HG03159 (cell line): ENCODE measurements around the gene GPR161.

Source experiments
- ATAC-seq: cut with Tn5 transposase; IDR thresholded peaks from one replicate; pipeline ENCODE4 v1.9.1; 2021; ENCODE audit warnings: mild to moderate bottlenecking, moderate library complexity; ENCODE audit not compliant: unreplicated experiment

The GPR161 gene

GRCh38 chr1:168045311-168045710 is 91.4 kb downstream of the GPR161 start:
- ATAC-seq = no peak

DNA sequence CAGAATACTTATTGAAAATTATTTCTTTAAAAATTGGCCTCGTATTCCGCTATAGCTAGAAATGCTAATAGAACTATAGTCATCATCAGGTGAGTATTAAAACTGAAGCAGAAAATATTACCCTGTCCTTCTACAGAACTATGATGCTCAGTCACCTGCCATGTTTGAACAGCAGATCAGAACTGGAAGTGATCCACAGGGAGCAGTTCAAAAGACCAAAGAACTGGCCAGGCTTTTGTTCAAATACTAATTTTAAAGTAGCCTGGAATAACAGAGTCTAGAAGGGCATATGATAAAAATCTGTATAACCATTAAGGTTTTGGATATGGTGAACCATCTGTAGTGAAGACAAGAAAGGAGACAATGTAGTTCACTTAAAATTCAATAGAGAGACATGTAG is 94.4 kb downstream of the GPR161 start:
- ATAC-seq = no peak

GRCh38 chr1:168035345-168035744 is 101.4 kb downstream of the GPR161 start:
- no peak for ATAC-seq

GRCh38 chr1:168032029-168032428 is 104.7 kb downstream of the GPR161 start:
- ATAC-seq = no peak

GRCh38 chr1:168031627-168032026 is 105.1 kb downstream of the GPR161 start:
- no peak for ATAC-seq

- no peak for ATAC-seq
These were observed 105.5 kb downstream of the GPR161 start for GRCh38 chr1:168031198-168031597.
